Tibial nerve (tissue), 4 donors: ENCODE data around the gene TBL1X.

Source experiments
- CTCF ChIP-seq, 5 experiments: fragments of 200-600 bp in 3 of 5; fragments of 450-650 bp in 2 of 5; sonication (generic) in 3 of 5; IDR thresholded peaks; one replicate each; pipeline ENCODE4 v1.5.1; 2016 to 2019; ENCODE audit warnings: antibody characterized with exemption in 5 of 5, mild to moderate bottlenecking in 3 of 5, moderate library complexity in 2 of 5
- EP300 ChIP-seq, 2 donors: sonication (generic); formaldehyde crosslinking; IDR thresholded peaks; one replicate each; pipeline ENCODE4 v1.6.1; 2017; ENCODE audit warnings: antibody characterized with exemption in 2 of 2, mild to moderate bottlenecking in 1 of 2
- POLR2A ChIP-seq, 2 donors: fragments of 450-650 bp; IDR thresholded peaks; one replicate each; pipeline ENCODE4 v1.6.1; 2017; ENCODE audit warnings: antibody characterized with exemption in 2 of 2, mild to moderate bottlenecking in 2 of 2, moderate library complexity in 2 of 2

DNA sequence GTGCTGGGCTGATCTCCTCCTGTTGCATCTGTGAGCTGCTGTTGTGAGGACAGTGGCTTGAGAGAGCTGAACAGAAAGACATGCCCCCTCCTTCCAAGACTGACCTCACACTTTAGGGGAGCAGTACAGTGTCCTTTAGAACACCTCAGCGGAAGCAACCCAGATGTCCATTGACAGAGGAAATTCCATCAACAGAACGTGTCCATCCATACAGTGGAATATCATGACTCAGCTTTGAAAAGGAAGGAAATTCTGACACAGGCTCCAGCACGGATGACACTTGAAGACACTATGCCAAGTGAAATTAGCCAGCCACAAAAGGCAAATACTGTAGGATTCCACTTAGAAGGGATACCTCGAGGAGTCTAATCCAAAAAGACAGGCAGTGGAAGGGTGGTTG lies 197.3 kb downstream of the TBL1X start:
- TF ChIP-seq CTCF (IDR thresholded peaks at IDR 0.05) = no peak
- no peak for TF ChIP-seq POLR2A (IDR thresholded peaks at IDR 0.05)
- no peak for TF ChIP-seq EP300 (IDR thresholded peaks at IDR 0.05)
